Thoracic aorta (tissue), 2 donors: Measurements from ENCODE around the gene SCO1. TPM values are rescaled to one million over a fixed set of nuclear protein-coding genes. Genes with fewer than 3 reads are reported as not detected.

Experiments
- ATAC-seq: fragments of 150-250 bp; one replicate; pipeline ENCODE4 v1.8.0; 2017; ENCODE audit warnings: low read depth; ENCODE audit not compliant: insufficient number of reproducible peaks, low FRiP score
- DNase-seq: peaks from one replicate; pipeline ENCODE4 v3.0.0-alpha.2; 2020; ENCODE audit warnings: low spot score
- H3K27ac ChIP-seq, 2 donors: fragments of 200-600 bp; sonication (generic); 1 replicate in 1 of 2; 2 replicates in 1 of 2; pipeline ENCODE4 v1.5.1; 2016; ENCODE audit warnings: mild to moderate bottlenecking in 2 of 2, moderate library complexity in 2 of 2
- H3K27me3 ChIP-seq: fragments of 200-600 bp; sonication (generic); replicated peaks from 2 replicates; pipeline ENCODE4 v1.6.0; 2016; ENCODE audit warnings: mild to moderate bottlenecking; ENCODE audit not compliant: insufficient read depth
- H3K36me3 ChIP-seq: fragments of 200-600 bp; sonication (generic); one replicate; pipeline ENCODE4 v1.5.1; 2016
- H3K4me1 ChIP-seq, 2 donors: fragments of 200-600 bp; sonication (generic); 1 replicate in 1 of 2; 2 replicates in 1 of 2; pipeline versions ENCODE4 v1.5.1 to v1.6.0; 2016; ENCODE audit warnings: low read depth in 2 of 2, mild to moderate bottlenecking in 1 of 2; ENCODE audit not compliant: control insufficient read depth in 1 of 2
- H3K4me3 ChIP-seq: fragments of 200-600 bp; sonication (generic); 2 replicates; pipeline ENCODE4 v1.5.1; 2016; ENCODE audit warnings: mild to moderate bottlenecking
- H3K9me3 ChIP-seq: fragments of 200-600 bp; sonication (generic); 2 replicates; pipeline ENCODE4 v1.5.1; 2016
- CTCF ChIP-seq: fragments of 200-600 bp; sonication (generic); IDR thresholded peaks from one replicate; pipeline ENCODE4 v1.5.1; 2019; ENCODE audit warnings: antibody characterized with exemption
- total RNA-seq, 2 donors: library from RNA; depleted of rRNA; stranded (reverse); fragments of >200 nt; gene quantifications; one replicate each; pipeline versions ENCODE4 v1.1.0 to v1.2.3, GENCODE V29; 2016

Gene SCO1
- total RNA-seq, 2 donors from 2014 or later = 17.9 to 32.5 TPM

- Histone ChIP-seq H3K4me3 (no peak overlapping the region), H3K27ac (no peak overlapping the region), H3K4me1 (peaks cover 0 to 3% of the 10 kb centered on the region in 2 donors), H3K36me3 (no peaks in the 10 kb centered on the region), H3K27me3 (no peaks in the 10 kb centered on the region), H3K9me3 (no peaks in the 10 kb centered on the region)
- DNase-seq (no peak), ATAC-seq (no peak)
- no peak for TF ChIP-seq CTCF
These were observed 48.4 kb downstream of the SCO1 start for GRCh38 chr17:10648956-10649355.

- no peak overlapping the region for H3K27ac ChIP-seq
- H3K4me3 ChIP-seq = no peak overlapping the region
- H3K36me3 ChIP-seq = no peaks in the 10 kb centered on the region
- TF ChIP-seq CTCF = no peak
- DNase-seq = no peak
- H3K9me3 ChIP-seq = no peaks in the 10 kb centered on the region
- H3K27me3 ChIP-seq = no peaks in the 10 kb centered on the region
- no peak for ATAC-seq
- peaks cover 0 to 3% of the 10 kb centered on the region in 2 donors for H3K4me1 ChIP-seq
These were observed 49.0 kb downstream of the SCO1 start for GRCh38 chr17:10648381-10648780.

- ATAC-seq = peak; percentile 73
- H3K27ac ChIP-seq = no peak overlapping the region
- H3K9me3 ChIP-seq = no peaks in the 10 kb centered on the region
- H3K4me1 ChIP-seq = peaks cover 0 to 3% of the 10 kb centered on the region in 2 donors
- H3K4me3 ChIP-seq = no peak overlapping the region
- H3K36me3 ChIP-seq = peaks cover 6% of the 10 kb centered on the region
- peak; percentile 12 for DNase-seq
- no peaks in the 10 kb centered on the region for H3K27me3 ChIP-seq
- peak; percentile 86 for TF ChIP-seq CTCF
These were observed 50.8 kb downstream of the SCO1 start for GRCh38 chr17:10646392-10646990.

GRCh38 chr17:10640475-10640874 is 56.9 kb downstream of the SCO1 start:
- Histone ChIP-seq H3K27ac (no peak overlapping the region), H3K4me1 (no peaks in the 10 kb centered on the region), H3K27me3 (no peaks in the 10 kb centered on the region), H3K9me3 (no peaks in the 10 kb centered on the region), H3K36me3 (peaks cover 13% of the 10 kb centered on the region), H3K4me3 (no peak overlapping the region)
- ATAC-seq (no peak), DNase-seq (no peak)
- no peak for TF ChIP-seq CTCF

GRCh38 chr17:10638151-10638550 is 59.2 kb downstream of the SCO1 start:
- TF ChIP-seq CTCF = no peak
- ATAC-seq = no peak
- H3K27ac ChIP-seq = no peak overlapping the region
- H3K9me3 ChIP-seq = no peaks in the 10 kb centered on the region
- no peaks in the 10 kb centered on the region for H3K27me3 ChIP-seq
- H3K4me1 ChIP-seq = no peaks in the 10 kb centered on the region
- no peak for DNase-seq
- peaks cover 13% of the 10 kb centered on the region for H3K36me3 ChIP-seq
- H3K4me3 ChIP-seq = no peak overlapping the region
